ENCODE data around the gene PRAMEF8.
A peak's percentile ranks its signal among the peaks of the same experiment; 100 is the strongest.
"Not testable (repeated sequence)": the region's sequence is repeated elsewhere in the genome, so short reads cannot be mapped to it uniquely, and the experiment has no call there.

Gene PRAMEF8

DNA sequence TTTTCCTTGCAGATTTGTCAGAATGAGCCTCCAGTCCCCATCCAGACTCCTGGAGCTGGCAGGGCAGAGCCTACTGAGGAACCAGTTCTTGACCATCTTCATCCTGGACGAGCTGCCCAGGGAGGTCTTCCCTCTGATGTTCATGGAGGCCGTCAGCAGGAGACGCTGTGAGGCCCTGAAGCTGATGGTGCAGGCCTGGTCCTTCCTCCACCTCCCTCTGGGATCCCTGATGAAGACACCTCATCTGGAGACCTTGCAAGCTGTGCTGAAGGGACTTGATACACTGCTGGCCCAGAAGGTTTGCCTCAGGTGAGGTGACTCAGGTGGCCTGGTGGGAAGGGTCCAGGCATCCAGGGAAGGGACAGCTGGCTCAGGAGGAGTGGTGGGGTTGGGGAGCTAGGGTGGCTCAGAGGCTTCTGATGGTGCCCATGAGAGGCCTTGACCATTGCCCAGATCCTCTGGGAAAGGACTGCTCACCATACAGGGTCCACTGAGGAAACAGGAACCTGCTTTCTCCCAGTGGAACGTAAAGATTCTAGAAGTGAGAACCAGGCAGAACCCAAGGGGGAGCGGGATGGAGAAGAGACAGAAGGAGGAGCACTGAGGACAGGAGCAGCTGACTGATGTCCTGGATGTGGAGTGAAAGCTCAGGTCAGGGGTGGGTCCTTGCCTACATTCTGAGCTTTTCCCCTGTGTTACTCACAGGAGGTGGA, 38.9 kb downstream of the PRAMEF8 start:
- not testable (repeated sequence) for H3K4me3 Mint-ChIP-seq; H3K27ac Mint-ChIP-seq (ENCODE audit: low read depth); H3K36me3 Mint-ChIP-seq (ENCODE audit: insufficient read depth); H3K9me3 Mint-ChIP-seq; DNase-seq (ENCODE audit: low spot score in 2 of 2); ATAC-seq (replicated peaks; ENCODE audit: extremely low read depth, poor library complexity, severe bottlenecking); H3K4me1 Mint-ChIP-seq
- peaks cover 19% of the 10 kb centered on the region for H3K27me3 Mint-ChIP-seq

DNA sequence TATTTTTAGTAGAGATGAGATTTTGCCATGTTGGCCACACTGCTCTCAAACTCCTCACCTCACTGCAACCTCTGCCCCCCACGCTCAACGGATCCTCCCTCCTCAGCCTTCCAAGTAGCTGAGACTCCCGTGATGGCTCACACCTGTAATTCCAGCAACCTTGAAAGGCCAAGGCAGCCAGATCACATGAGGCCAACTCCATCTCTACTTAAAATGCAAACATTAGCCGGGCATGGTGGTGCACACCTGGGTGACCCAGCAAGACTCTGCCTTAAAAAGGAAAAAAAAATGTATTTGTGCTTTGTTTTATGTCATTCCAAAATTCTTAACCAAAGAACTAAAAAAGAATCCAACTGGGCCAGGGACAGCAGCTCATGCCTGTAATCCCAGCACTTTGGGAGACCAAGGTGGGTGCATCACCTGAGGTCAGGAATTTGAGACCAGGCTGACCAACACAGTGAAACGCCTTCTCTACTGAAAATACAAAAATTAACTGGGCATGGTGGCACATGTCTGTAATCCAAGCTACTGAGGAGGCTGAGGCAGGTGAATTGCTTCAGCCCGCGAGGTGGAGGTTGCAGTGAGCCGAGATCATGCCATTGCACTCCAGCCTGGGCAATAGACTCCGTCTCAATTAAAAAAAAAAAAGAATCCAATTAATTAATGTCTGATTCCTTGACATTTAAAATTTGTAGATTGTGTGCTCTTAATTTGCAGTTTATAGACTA, 41.2 kb downstream of the PRAMEF8 start:
- not testable (repeated sequence) for H3K36me3 Mint-ChIP-seq (ENCODE audit: insufficient read depth); ATAC-seq (replicated peaks; ENCODE audit: extremely low read depth, poor library complexity, severe bottlenecking); H3K9me3 Mint-ChIP-seq; H3K4me1 Mint-ChIP-seq; H3K4me3 Mint-ChIP-seq
- Mint-ChIP-seq H3K27me3 (peaks cover 19% of the 10 kb centered on the region), H3K27ac (ENCODE audit: low read depth) (peak overlapping the region; percentile 2)
- peak in 1 of 2 donors; percentile 5 for DNase-seq (ENCODE audit: low spot score in 2 of 2)

DNA sequence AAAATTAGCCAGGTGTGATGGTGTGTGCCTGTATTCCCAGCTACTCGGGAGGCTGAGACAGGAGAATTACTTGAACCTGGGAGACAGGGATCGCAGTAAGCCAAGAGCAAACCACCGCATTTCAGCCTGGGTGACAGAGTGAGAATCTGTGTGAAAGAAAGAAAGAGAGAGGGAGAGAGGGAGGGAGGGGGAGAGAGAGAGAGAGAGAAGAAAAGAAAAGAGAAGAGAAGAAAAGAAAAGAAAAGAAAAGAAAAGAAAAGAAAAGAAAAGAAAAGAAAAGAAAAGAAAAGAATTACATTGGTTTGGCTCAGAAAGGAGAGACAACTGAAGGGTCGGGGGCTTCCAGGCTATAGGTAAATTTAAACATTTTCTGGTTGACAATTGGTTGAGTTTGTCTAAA, 45.3 kb downstream of the PRAMEF8 start:
- not testable (repeated sequence) for H3K4me3 Mint-ChIP-seq; H3K27ac Mint-ChIP-seq (ENCODE audit: low read depth); H3K9me3 Mint-ChIP-seq; H3K36me3 Mint-ChIP-seq (ENCODE audit: insufficient read depth); ATAC-seq (replicated peaks; ENCODE audit: extremely low read depth, poor library complexity, severe bottlenecking); H3K4me1 Mint-ChIP-seq; DNase-seq (ENCODE audit: low spot score in 2 of 2)
- peaks cover 10% of the 10 kb centered on the region for H3K27me3 Mint-ChIP-seq

DNA sequence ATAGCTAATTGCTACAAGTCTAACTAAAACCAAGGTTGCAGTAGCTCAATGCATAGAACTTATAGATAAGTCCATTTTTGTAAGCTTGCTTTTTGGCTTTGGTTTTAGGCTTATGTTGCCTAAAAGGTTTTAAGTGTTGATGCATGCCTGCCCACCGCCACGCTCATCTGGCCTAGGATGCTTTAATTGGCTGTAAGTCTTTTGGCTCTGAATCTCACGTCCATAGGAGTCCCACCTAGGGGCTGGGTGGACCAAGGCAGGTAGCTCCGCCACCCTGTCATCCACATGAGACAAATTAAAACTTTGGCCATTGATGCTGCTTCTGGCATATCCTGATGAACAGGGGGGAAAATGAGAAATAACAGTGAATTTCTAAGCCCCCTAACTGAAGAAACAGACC, 47.4 kb downstream of the PRAMEF8 start:
- not testable (repeated sequence) for H3K9me3 Mint-ChIP-seq; H3K27ac Mint-ChIP-seq (ENCODE audit: low read depth); ATAC-seq (replicated peaks; ENCODE audit: extremely low read depth, poor library complexity, severe bottlenecking); H3K4me1 Mint-ChIP-seq; H3K36me3 Mint-ChIP-seq (ENCODE audit: insufficient read depth); DNase-seq (ENCODE audit: low spot score in 2 of 2); H3K4me3 Mint-ChIP-seq
- H3K27me3 Mint-ChIP-seq, result peaks cover 15% of the 10 kb centered on the region

DNA sequence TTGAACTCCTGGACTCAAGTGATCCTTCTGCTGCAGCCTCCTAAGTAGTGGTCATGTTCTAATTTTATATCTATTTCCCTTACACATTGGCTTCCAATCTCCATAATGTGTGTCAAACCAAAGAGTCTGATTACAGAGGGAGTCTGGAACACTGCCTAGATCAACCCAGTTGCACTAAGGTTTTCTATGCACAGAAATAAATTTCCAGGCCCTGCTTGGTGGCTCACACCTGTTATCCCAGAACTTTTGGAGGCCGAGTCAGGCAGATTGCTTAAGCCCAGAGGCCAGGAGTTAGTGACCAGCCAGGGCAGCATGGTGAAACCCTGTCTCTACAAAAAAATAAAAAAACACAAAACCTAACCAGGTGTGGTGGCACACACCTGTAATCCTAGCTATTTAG, 50.9 kb downstream of the PRAMEF8 start:
- not testable (repeated sequence) for H3K4me3 Mint-ChIP-seq

DNA sequence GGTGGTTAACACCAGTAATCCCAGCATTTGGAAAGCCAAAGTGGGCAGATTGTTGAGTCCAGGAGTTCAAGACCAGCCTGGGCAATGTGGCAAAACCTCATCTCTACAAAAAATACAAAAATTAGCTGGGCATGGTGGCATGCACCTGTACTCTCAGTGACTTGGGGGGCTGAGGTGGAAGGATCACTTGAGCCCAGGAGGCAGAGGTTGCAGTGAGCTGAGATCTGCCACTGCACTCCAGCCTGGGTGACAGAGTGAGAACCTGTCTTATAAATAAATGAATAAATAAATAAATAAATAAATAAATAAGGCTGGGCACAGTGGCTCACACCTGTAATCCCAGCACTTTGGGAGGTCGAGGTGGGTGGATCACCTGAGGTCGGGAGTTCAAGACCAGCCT, 52.9 kb downstream of the PRAMEF8 start:
- not testable (repeated sequence) for H3K36me3 Mint-ChIP-seq (ENCODE audit: insufficient read depth); ATAC-seq (replicated peaks; ENCODE audit: extremely low read depth, poor library complexity, severe bottlenecking); H3K27ac Mint-ChIP-seq (ENCODE audit: low read depth); H3K4me3 Mint-ChIP-seq; DNase-seq (ENCODE audit: low spot score in 2 of 2); H3K4me1 Mint-ChIP-seq; H3K9me3 Mint-ChIP-seq
- peaks cover 27% of the 10 kb centered on the region for H3K27me3 Mint-ChIP-seq

More for the DNA sequence above, 50.9 kb downstream of the PRAMEF8 start:
- DNase-seq (ENCODE audit: low spot score in 2 of 2), result peak in 1 of 2 donors; percentile 6
- not testable (repeated sequence) for H3K36me3 Mint-ChIP-seq (ENCODE audit: insufficient read depth); H3K4me1 Mint-ChIP-seq; ATAC-seq (replicated peaks; ENCODE audit: extremely low read depth, poor library complexity, severe bottlenecking); H3K9me3 Mint-ChIP-seq; H3K27ac Mint-ChIP-seq (ENCODE audit: low read depth)
- peaks cover 20% of the 10 kb centered on the region for H3K27me3 Mint-ChIP-seq

All from central memory CD8-positive, alpha-beta T cell (primary cell).